Activated naive CD4-positive, alpha-beta T cell treated with anti-CD3 and anti-CD28 coated beads for 36 hours (primary cell): ENCODE data around the gene COLEC12. TPM values are rescaled to one million over a fixed set of nuclear protein-coding genes. Genes with fewer than 3 reads are reported as not detected.
A peak's percentile ranks its signal among the peaks of the same experiment; 100 is the strongest.

Experiments
- CTCF ChIA-PET: fragments of 350-600 bp; sonication (Branson Sonifier 250); formaldehyde crosslinking; loops from one replicate; lab custom pipeline; 2021; ENCODE audit warnings: antibody characterized with exemption; lab: Charles Lee
- DNase-seq: peaks from one replicate; pipeline ENCODE4 v3.0.0-alpha.2; 2020
- H3K27ac Mint-ChIP-seq: one replicate; pipeline ENCODE4 v1.8.0; 2021; ENCODE audit warnings: mild to moderate bottlenecking, mixed read lengths
- H3K27me3 Mint-ChIP-seq: one replicate; pipeline ENCODE4 v1.8.0; 2021; ENCODE audit warnings: low read depth, mixed read lengths
- H3K36me3 Mint-ChIP-seq: one replicate; pipeline ENCODE4 v1.8.0; 2021; ENCODE audit warnings: low read depth, mixed read lengths
- H3K4me1 Mint-ChIP-seq: one replicate; pipeline ENCODE4 v1.8.0; 2021; ENCODE audit warnings: low read depth, mixed read lengths
- H3K4me3 Mint-ChIP-seq: one replicate; pipeline ENCODE4 v1.8.0; 2021; ENCODE audit warnings: mild to moderate bottlenecking, moderate library complexity, mixed read lengths
- H3K9me3 Mint-ChIP-seq: one replicate; pipeline ENCODE4 v1.8.0; 2021; ENCODE audit warnings: mixed read lengths
- intact Hi-C: fragments of 100-400 bp; cut with micrococcal nuclease; formaldehyde crosslinking; loops from one replicate; pipeline ENCODE4 v1.15.1; 2023
- total RNA-seq, 2 experiments: library from RNA; stranded (reverse); gene quantifications; one replicate each; pipeline ENCODE4 v1.2.3, GENCODE V29; 2021

Gene COLEC12
- total RNA-seq, 2 experiments from 2014 or later = not detected

GRCh38 chr18:486929-487740 is 13.4 kb downstream of the COLEC12 start:
- H3K27ac Mint-ChIP-seq = no peak overlapping the region

GRCh38 chr18:484749-485464 is 15.6 kb downstream of the COLEC12 start:
- no peak overlapping the region for H3K27ac Mint-ChIP-seq
- H3K4me3 Mint-ChIP-seq = no peak overlapping the region
- H3K36me3 Mint-ChIP-seq = no peaks in the 10 kb centered on the region
- intact Hi-C loops = no loop called here
- DNase-seq = no peak
- no peaks in the 10 kb centered on the region for H3K4me1 Mint-ChIP-seq
- peaks cover 6% of the 10 kb centered on the region for H3K9me3 Mint-ChIP-seq
- CTCF ChIA-PET = interaction anchor here (0.6 to 0.7 kb wide), 3 partner anchors 12 to 286 kb away, joined by 3 to 4 read pairs (median 3); no protein-coding TSS in a partner anchor
- H3K27me3 Mint-ChIP-seq = peaks cover 8% of the 10 kb centered on the region

More at GRCh38 chr18:486929-487740, 13.4 kb downstream of the COLEC12 start:
- CTCF ChIA-PET = no interaction called here
- Mint-ChIP-seq H3K36me3 (no peaks in the 10 kb centered on the region), H3K9me3 (peaks cover 6% of the 10 kb centered on the region), H3K4me3 (no peak overlapping the region), H3K27me3 (peaks cover 8% of the 10 kb centered on the region), H3K4me1 (no peaks in the 10 kb centered on the region)
- intact Hi-C loops = no loop called here
- DNase-seq = no peak

DNA sequence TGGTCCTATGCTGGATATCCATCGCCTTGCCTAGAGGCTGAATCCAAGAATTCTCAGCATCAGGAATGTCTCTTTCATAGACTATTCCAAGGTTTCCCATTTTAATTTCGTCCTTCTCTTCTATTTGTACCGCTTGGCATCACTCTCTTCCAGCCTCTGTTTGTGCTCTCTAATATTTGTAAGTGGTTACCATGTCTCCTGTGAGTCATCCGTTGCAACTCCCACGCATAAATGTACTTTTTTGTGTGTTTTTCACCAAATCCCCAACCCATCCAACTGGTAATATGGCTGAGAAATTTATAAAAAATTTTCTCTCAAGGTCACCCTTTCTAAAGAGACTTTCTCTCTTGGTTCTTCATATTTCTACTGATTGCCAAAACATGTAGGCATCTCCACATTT is 21.8 kb downstream of the COLEC12 start:
- DNase-seq = no peak
- no peaks in the 10 kb centered on the region for H3K36me3 Mint-ChIP-seq
- no peaks in the 10 kb centered on the region for H3K4me1 Mint-ChIP-seq
- H3K4me3 Mint-ChIP-seq = no peak overlapping the region
- CTCF ChIA-PET = no interaction called here
- H3K27ac Mint-ChIP-seq = no peak overlapping the region
- peaks cover 12% of the 10 kb centered on the region for H3K27me3 Mint-ChIP-seq
- H3K9me3 Mint-ChIP-seq = no peaks in the 10 kb centered on the region
- intact Hi-C loops = no loop called here

GRCh38 chr18:477565-477964 is 22.9 kb downstream of the COLEC12 start:
- no peaks in the 10 kb centered on the region for H3K4me1 Mint-ChIP-seq
- H3K9me3 Mint-ChIP-seq = no peaks in the 10 kb centered on the region
- no peak overlapping the region for H3K4me3 Mint-ChIP-seq
- H3K27me3 Mint-ChIP-seq = peaks cover 14% of the 10 kb centered on the region
- H3K27ac Mint-ChIP-seq = no peak overlapping the region
- H3K36me3 Mint-ChIP-seq = no peaks in the 10 kb centered on the region
- peak; percentile 22 for DNase-seq
- CTCF ChIA-PET = no interaction called here
- intact Hi-C loops = no loop called here

DNA sequence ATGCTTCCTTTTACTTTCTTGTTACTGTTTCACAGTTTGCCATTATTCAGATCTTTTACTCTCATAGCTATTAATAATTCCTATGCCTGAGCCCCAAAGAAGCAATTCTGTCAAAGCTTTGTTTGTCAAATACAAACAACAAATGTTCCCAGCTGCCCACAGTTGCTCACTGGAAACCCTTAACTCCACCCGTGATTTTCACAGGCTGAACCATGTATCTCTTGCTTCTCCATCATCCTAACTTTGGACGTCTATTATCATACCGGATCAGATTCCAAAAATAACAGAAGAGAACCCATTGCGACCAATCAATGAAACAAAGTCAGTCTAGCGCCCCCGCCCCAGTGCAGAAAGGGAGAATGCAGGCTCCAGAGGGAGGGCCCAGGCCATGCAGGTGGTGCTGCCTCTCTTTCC is 24.2 kb downstream of the COLEC12 start:
- H3K4me3 Mint-ChIP-seq = no peak overlapping the region
- intact Hi-C loops = no loop called here
- CTCF ChIA-PET = interaction anchor here (0.9 kb wide), 1 partner anchor 32 kb away, joined by 3 read pairs; no protein-coding TSS in a partner anchor

GRCh38 chr18:475202-476031 is 25.1 kb downstream of the COLEC12 start:
- Mint-ChIP-seq H3K36me3 (no peaks in the 10 kb centered on the region), H3K9me3 (no peaks in the 10 kb centered on the region), H3K4me1 (no peaks in the 10 kb centered on the region), H3K27ac (no peak overlapping the region), H3K27me3 (peaks cover 14% of the 10 kb centered on the region), H3K4me3 (no peak overlapping the region)
- intact Hi-C loops = no loop called here
- CTCF ChIA-PET = no interaction called here
- no peak for DNase-seq

More for the DNA sequence above, 24.2 kb downstream of the COLEC12 start:
- H3K27me3 Mint-ChIP-seq = peaks cover 14% of the 10 kb centered on the region
- H3K4me1 Mint-ChIP-seq = no peaks in the 10 kb centered on the region
- H3K27ac Mint-ChIP-seq = no peak overlapping the region
- no peak for DNase-seq
- H3K36me3 Mint-ChIP-seq = no peaks in the 10 kb centered on the region
- no peaks in the 10 kb centered on the region for H3K9me3 Mint-ChIP-seq

- intact Hi-C loops = no loop called here
- Mint-ChIP-seq H3K36me3 (no peaks in the 10 kb centered on the region), H3K4me3 (no peak overlapping the region), H3K9me3 (no peaks in the 10 kb centered on the region), H3K27ac (no peak overlapping the region), H3K4me1 (no peaks in the 10 kb centered on the region), H3K27me3 (peaks cover 14% of the 10 kb centered on the region)
- DNase-seq = no peak
- CTCF ChIA-PET = no interaction called here
Observed at GRCh38 chr18:474416-474815, 26.1 kb downstream of the COLEC12 start.

DNA sequence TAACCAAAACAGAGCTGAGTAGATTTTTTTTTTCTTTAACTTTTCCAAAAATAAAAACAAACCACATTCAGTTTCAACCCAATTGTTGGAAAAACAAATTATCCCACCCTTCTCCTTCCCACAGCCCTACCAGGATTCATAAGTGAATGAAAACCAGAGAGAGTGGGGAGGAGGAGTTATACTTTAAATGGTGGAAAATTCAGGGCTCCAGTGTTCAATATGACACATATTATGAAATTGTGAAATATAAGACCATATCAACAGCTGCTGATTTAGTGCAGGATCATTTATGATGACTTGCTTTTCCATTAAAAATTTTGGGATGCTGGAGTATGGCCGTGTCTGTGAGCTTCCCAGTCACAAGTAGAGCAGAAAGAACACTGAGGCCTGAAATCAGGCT is 26.7 kb downstream of the COLEC12 start:
- Mint-ChIP-seq H3K36me3 (no peaks in the 10 kb centered on the region), H3K9me3 (no peaks in the 10 kb centered on the region), H3K4me1 (no peaks in the 10 kb centered on the region), H3K4me3 (no peak overlapping the region), H3K27ac (no peak overlapping the region), H3K27me3 (peaks cover 8% of the 10 kb centered on the region)
- intact Hi-C loops = no loop called here
- no peak for DNase-seq
- CTCF ChIA-PET = no interaction called here

- no peaks in the 10 kb centered on the region for H3K4me1 Mint-ChIP-seq
- no peaks in the 10 kb centered on the region for H3K36me3 Mint-ChIP-seq
- no peak overlapping the region for H3K4me3 Mint-ChIP-seq
- intact Hi-C loops = no loop called here
- no peak for DNase-seq
- no peak overlapping the region for H3K27ac Mint-ChIP-seq
- H3K9me3 Mint-ChIP-seq = no peaks in the 10 kb centered on the region
- CTCF ChIA-PET = interaction anchor here (0.7 kb wide), 1 partner anchor 13 kb away, joined by 3 read pairs; no protein-coding TSS in a partner anchor
- H3K27me3 Mint-ChIP-seq = peaks cover 8% of the 10 kb centered on the region
Observed at GRCh38 chr18:471716-472115, 28.8 kb downstream of the COLEC12 start.

- Mint-ChIP-seq H3K36me3 (no peaks in the 10 kb centered on the region), H3K27me3 (peaks cover 12% of the 10 kb centered on the region), H3K4me1 (no peaks in the 10 kb centered on the region), H3K27ac (no peak overlapping the region), H3K4me3 (no peak overlapping the region), H3K9me3 (no peaks in the 10 kb centered on the region)
- intact Hi-C loops = no loop called here
- no peak for DNase-seq
- CTCF ChIA-PET = interaction anchor here (0.6 kb wide), 1 partner anchor 43 kb away, joined by 3 read pairs; no protein-coding TSS in a partner anchor
Observed at GRCh38 chr18:470661-471501, 29.6 kb downstream of the COLEC12 start.

DNA sequence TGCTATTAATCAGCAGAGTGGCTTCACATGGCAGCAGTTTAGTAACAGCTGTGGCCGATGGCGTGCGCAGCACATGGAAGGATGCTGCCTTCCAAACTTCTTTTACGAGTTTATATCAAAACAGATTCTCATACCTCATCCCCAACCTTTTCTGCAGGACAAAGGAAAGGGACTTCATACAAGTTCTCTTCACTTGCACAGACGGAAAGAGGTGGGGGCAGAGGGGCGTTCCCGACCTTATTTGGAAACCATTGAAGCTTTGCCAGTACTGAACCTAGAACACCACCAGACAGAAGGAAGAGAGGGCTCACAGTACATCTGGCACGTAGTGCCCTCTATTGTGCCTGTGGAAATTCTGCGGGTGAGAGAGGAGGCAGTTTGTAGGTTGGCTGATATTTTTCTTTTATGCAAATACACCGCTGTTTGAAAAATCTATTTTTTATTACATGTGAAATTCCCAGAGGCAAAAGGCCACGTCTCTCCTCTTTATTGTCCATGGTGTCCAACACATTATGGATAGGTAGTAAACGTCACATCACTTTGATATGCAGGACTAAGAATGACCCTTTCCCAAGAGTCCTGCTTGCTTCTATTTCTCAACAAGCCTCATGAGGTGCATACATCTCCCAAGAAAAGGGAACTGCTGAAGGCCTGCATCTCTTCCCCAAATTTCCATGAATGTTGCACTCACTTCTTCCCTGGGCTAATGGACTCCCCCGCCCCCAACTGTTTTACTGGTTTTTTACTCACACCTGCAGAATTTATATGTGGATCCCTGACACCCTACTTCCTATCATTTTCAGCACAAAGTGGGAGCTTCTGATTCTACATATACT is 31.3 kb downstream of the COLEC12 start:
- Mint-ChIP-seq H3K4me1 (no peaks in the 10 kb centered on the region), H3K27ac (no peak overlapping the region), H3K9me3 (no peaks in the 10 kb centered on the region), H3K27me3 (peaks cover 15% of the 10 kb centered on the region), H3K4me3 (no peak overlapping the region), H3K36me3 (no peaks in the 10 kb centered on the region)
- intact Hi-C loops = no loop called here
- DNase-seq = no peak
- CTCF ChIA-PET = interaction anchor here (0.5 kb wide), 1 partner anchor 232 kb away, joined by 3 read pairs; no protein-coding TSS in a partner anchor
